ENCODE measurements around the gene TEK.

The TEK gene

DNA sequence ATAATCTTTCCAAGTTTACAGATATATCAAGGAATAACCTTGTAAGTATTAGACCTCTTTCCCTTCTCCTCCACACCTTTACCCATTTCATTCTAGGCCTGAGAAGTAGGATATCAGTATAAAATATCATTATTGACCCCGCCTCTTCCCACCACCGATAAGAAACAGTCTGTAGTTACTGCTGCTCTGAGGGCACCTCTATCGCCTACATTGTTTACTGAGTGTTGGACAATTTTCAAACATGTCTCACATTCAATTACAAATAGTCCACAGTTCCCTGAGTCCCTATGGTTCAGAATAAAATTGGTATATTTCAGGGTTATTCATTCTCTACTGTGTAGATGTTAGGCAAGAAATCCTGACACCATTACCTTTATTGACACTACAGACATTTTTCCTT, 73.4 kb downstream of the TEK start:
- DNase-seq, result no peak
- Histone ChIP-seq H3K4me3 (ENCODE audit: low read depth, low read length) (no peak overlapping the region), H3K27ac (no peak overlapping the region), H3K36me3 (replicated peaks) (no peaks in the 10 kb centered on the region), H3K27me3 (replicated peaks) (no peaks in the 10 kb centered on the region)
- TF ChIP-seq, protein P1, sequence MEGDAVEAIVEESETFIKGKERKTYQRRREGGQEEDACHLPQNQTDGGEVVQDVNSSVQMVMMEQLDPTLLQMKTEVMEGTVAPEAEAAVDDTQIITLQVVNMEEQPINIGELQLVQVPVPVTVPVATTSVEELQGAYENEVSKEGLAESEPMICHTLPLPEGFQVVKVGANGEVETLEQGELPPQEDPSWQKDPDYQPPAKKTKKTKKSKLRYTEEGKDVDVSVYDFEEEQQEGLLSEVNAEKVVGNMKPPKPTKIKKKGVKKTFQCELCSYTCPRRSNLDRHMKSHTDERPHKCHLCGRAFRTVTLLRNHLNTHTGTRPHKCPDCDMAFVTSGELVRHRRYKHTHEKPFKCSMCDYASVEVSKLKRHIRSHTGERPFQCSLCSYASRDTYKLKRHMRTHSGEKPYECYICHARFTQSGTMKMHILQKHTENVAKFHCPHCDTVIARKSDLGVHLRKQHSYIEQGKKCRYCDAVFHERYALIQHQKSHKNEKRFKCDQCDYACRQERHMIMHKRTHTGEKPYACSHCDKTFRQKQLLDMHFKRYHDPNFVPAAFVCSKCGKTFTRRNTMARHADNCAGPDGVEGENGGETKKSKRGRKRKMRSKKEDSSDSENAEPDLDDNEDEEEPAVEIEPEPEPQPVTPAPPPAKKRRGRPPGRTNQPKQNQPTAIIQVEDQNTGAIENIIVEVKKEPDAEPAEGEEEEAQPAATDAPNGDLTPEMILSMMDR (IDR thresholded peaks at IDR 0.05; ENCODE audit: low read depth, low read length, missing control alignments), result no peak
- in situ Hi-C loops (cut with HindIII; ENCODE audit: low pct_ligation_motif_present, low sequenced_read_pairs), result no loop called here

DNA sequence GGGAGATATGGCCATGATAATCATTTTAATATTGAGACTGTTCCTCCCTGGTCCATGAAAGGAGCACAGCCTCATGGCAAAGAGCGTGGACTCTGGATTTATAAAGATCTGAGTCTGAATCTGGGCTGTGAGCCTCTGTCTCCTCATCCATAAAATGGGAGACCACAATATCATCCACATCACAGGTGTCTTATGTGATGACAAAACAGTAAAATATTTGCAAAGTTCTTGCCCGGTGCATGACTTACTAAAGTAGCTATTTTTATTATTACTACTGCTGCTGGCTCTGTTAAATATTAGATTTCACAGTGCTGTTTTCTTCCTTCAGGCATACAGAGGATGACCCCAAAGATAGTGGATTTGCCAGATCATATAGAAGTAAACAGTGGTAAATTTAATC, 74.1 kb downstream of the TEK start:
- DNase-seq, result no peak
- H3K36me3 ChIP-seq (replicated peaks), result no peaks in the 10 kb centered on the region
- no peak overlapping the region for H3K4me3 ChIP-seq (ENCODE audit: low read depth, low read length)
- TF ChIP-seq, protein P1 (IDR thresholded peaks at IDR 0.05; ENCODE audit: low read depth, low read length, missing control alignments), result no peak
- no peaks in the 10 kb centered on the region for H3K27me3 ChIP-seq (replicated peaks)
- in situ Hi-C loops (cut with HindIII; ENCODE audit: low pct_ligation_motif_present, low sequenced_read_pairs), result no loop called here
- H3K27ac ChIP-seq, result no peak overlapping the region

DNA sequence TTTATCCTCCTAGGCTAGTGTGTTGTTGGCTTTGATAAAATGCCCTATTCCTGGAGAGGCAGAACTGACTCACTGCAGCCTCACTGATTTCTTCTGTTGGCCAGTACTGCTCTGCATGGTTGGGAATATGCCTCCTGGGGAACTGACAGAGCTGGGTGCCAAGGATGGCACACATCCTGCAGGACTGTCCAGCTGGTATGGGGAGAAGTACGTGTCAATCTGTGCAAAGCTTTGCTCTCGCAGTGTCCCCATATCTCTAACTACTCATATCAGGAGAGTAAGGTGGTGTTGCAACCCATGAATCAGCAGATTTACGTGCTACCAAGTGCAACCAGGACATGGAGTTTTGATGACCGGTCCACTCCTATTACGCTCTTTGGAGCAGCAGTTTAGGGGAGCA, 74.7 kb downstream of the TEK start:
- no peak overlapping the region for H3K27ac ChIP-seq
- H3K4me3 ChIP-seq (ENCODE audit: low read depth, low read length), result no peak overlapping the region
- H3K36me3 ChIP-seq (replicated peaks), result no peaks in the 10 kb centered on the region
- in situ Hi-C loops (cut with HindIII; ENCODE audit: low pct_ligation_motif_present, low sequenced_read_pairs), result no loop called here
- no peak for DNase-seq
- TF ChIP-seq, protein P1 (IDR thresholded peaks at IDR 0.05; ENCODE audit: low read depth, low read length, missing control alignments), result no peak
- H3K27me3 ChIP-seq (replicated peaks), result no peaks in the 10 kb centered on the region

DNA sequence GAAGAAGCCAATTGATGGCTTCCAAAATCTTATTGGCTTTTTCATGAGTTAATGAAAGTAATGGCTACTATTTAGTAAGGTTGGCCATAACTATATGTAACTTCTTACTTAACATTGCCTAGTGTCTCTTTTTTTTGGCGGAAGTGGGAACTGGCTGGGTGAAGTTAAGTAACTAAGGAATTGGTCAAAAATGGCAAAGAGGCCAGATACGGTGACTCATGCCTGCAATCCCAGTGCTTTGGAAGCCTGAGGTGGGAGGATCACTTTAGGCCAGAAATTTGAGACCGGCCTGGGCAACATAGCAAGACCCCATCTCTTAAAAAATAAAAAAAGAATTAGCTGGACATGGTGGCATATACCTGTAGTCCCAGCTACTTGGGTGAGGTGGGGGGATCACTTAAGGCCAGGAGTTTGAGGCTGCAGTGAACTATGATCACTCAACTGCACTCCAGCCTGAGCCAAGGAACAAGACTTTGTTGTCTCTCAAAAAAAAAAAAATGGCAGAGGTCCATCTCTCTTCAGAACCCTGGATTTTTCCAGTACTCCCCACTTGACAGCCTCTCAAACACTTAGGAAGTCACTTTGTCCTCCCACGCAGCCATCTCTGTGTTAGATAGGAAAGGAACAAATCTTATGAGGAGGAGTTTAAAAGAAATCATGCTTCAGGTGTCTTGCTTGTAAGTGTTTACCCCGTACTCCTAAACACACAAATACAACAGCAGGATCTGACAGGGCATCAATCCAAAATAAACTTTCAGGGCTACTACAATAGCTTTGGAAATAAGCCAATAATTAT, 75.7 kb downstream of the TEK start:
- H3K27ac ChIP-seq, result no peak overlapping the region
- DNase-seq, result peak; percentile 84
- H3K4me3 ChIP-seq (ENCODE audit: low read depth, low read length), result no peak overlapping the region
- no peaks in the 10 kb centered on the region for H3K27me3 ChIP-seq (replicated peaks)
- TF ChIP-seq, protein P1 (IDR thresholded peaks at IDR 0.05; ENCODE audit: low read depth, low read length, missing control alignments), result no peak
- in situ Hi-C loops (cut with HindIII; ENCODE audit: low pct_ligation_motif_present, low sequenced_read_pairs), result no loop called here
- H3K36me3 ChIP-seq (replicated peaks), result no peaks in the 10 kb centered on the region

DNA sequence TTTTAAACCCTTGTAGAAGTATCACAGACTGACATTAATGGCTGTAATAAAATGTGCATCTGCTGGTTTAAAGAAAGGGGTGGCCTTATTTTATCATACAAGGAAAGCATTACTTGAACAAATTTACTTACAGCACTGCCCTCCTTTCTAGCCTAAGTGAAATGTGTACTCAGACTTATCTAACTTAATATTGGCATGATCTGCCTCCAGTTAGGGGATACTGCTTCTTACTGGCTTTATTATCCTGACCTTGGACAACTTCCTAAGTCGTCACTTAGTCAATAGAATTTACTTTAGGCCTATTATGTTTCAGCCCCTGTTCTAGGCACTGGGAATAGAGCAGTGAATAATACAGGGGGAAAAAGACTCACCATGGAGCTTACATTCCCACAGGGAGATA, 79.4 kb downstream of the TEK start:
- H3K4me3 ChIP-seq (ENCODE audit: low read depth, low read length), result no peak overlapping the region
- H3K27ac ChIP-seq, result no peak overlapping the region
- no peaks in the 10 kb centered on the region for H3K36me3 ChIP-seq (replicated peaks)
- in situ Hi-C loops (cut with HindIII; ENCODE audit: low pct_ligation_motif_present, low sequenced_read_pairs), result no loop called here
- no peaks in the 10 kb centered on the region for H3K27me3 ChIP-seq (replicated peaks)
- TF ChIP-seq, protein P1 (IDR thresholded peaks at IDR 0.05; ENCODE audit: low read depth, low read length, missing control alignments), result no peak
- no peak for DNase-seq

DNA sequence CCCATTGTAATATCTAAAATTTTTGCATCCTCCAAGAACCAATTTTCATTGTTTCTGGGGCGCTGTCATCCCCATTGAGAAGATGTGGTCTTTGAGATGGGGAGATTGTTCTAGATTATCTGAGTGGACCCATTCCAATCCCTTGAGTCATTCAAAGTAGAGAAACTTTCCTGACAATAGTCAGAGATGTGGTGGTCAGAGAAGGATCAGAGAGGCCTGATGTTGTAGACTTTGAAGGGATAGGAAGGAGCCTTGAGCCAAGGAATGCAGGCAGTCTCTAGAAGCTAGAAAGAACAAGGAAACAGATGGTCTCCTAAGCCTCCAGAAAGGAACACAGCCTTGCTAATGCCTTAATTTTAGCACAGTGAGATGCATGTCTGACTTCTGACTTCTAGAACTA, 80.4 kb downstream of the TEK start:
- DNase-seq, result no peak

More for the DNA sequence above, 80.4 kb downstream of the TEK start:
- no peaks in the 10 kb centered on the region for H3K36me3 ChIP-seq (replicated peaks)
- TF ChIP-seq, protein P1 (IDR thresholded peaks at IDR 0.05; ENCODE audit: low read depth, low read length, missing control alignments), result no peak
- H3K27ac ChIP-seq, result no peak overlapping the region
- H3K4me3 ChIP-seq (ENCODE audit: low read depth, low read length), result no peak overlapping the region
- H3K27me3 ChIP-seq (replicated peaks), result no peaks in the 10 kb centered on the region
- in situ Hi-C loops (cut with HindIII; ENCODE audit: low pct_ligation_motif_present, low sequenced_read_pairs), result no loop called here

Data from brain microvascular endothelial cell (primary cell).